Endometrial microvascular endothelial cells (primary cell): ENCODE results near the gene CHST11. TPM values are rescaled to one million over a fixed set of nuclear protein-coding genes. Genes with fewer than 3 reads are reported as not detected.

ENCODE experiments used
- in situ Hi-C: cut with HindIII; loops from 2 replicates; pipeline ENCODE4 v1.10.0; 2017; ENCODE audit warnings: low sequenced_read_pairs, low pct_unique_long_range_greater_than_20kb; ENCODE audit errors: inconsistent ontology term
- total RNA-seq: library from RNA; depleted of rRNA; stranded (reverse); fragments of >200 nt; gene quantifications from one replicate; pipeline ENCODE4 v1.2.3, GENCODE V29; 2015; ENCODE audit errors: inconsistent ontology term

Gene CHST11
- total RNA-seq, 1 donor from 2014 or later, result 4.2 TPM

DNA sequence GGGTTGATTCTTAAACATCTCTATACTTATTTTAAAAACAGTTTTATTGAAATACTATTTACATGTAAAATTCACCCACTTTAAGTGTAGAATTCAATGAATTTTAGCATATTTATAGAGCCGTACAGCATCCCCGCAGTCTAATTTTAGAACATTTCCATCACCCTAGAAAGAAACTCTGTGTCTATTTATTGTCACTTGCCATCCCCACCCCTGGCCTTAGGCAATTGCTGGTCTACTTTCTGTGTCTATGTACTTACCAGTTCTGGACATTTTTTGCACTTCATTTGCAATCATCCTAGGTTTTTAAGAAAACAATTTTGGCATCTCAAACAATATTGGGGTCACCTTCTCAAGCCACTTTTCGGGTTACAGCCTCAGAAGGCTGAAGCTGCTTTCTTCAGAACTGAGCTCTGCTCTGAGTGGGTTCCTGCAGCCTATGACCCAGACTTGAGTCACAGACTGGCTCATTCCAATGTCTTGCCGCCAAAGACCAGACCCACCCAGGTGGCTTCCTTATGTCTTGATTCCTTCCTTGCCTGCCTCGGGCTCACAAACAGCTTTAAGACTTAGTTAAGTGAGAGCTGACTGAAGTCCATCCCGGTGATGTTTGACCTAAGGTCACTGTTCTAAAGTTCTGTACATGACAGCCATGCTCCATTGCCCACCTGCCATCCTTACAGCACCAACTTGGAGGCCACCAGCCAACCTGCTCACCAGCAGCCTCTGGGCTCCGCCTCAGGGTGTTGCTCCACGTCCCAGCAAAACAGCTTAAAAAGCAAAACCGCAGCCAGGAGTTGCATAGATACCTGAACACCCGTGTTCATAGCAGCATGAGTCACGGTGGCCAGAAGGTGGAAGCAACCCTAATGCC is 131.5 kb downstream of the CHST11 start:
- in situ Hi-C loops, result no loop called here

DNA sequence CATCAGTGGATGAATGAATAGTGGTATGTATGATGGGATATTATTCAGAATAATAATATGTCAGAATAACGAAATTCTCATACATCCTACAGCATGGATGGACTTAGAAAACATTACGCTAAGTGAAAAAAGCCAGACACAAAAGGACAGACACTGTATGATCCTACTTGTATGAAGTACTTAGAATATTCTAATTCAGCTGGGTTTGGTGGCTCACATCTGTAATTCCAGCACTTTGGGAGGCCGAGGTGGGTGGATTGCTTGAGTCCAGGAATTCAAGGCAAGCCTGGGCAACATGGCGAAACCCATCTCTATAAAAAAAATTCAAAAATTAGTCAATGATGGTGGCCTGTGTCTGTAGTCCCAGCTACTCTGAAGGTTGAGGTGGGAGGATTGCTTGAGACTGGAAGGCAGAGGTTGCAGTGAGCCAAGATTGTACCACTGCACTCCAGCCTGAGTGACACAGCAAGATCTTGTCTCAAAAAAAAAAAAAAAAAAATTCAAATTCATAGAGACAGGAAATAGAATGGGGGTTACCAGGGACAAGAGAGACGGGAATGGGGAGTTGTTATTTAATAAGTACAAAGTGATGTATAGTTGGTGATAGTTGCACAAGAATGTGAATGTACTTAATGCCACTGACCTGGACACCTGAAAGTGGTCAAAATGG is 132.3 kb downstream of the CHST11 start:
- in situ Hi-C loops, result no loop called here

DNA sequence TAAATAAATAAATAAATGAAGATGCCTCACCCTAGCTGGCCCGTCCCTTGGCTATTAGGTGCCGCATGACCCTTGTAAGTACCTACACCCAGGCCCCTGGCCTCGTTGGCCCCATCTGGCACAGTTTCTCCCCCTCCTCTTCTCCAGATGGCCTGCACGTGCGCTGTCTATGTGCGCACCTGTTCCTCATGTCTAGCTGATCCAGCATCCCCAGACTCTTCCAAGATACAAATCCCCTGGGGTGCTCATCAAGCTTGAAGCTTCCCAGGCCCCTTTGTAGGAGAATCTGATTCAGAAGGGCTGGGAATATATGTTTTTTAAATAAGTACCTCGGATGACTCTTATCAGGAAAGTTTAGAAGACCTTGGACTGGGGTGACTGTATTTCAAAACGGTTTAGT is 133.3 kb downstream of the CHST11 start:
- in situ Hi-C loops, result no loop called here

DNA sequence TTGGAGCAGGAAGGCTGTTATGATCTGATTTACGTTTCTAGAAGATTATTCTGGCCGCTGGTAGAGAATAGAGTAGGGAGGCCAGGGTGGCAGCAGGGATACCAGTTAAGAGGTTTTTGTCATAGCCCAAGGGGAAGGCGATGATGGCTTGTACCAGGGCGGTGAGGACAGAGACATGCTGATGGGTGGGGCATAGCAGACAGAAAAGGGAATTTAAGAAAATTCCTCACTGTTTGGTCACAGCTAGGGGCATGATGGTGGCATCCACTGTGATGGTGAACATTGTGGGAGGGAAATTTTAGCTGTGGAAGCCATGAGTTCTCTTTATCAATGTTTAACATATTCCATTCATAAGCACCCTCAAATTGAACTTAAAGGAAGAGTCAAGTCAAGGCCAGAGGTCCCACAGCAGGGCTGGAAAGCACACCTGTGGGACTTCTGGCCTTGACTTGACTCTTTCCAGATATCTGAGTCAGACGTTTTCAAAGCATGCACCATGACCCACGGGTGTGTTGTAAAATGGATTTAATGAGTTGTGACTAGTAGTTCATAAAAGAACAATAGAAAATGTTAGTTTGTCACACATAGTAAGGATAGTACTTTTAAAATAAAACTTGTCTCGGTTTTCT is 134.6 kb downstream of the CHST11 start:
- in situ Hi-C loops, result no loop called here

DNA sequence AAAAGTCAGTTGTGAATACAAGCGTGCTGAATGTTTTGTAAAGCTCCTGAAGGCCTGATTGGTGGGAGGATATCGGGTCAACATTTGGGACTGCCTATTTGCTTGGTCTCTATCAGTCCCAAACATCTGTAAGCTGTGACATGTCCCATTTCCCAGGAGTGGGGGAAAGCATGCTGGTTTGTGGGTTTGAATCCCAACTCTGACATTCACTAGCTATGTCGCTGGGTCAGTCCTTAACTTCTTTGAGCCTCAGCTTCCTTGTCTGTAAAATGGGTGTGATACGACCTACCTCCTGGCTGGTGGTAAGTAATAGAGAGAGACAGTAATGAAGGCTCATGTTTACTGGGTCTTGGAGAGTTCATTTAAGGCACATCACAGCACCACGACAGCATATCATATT is 136.7 kb downstream of the CHST11 start:
- in situ Hi-C loops, result no loop called here

DNA sequence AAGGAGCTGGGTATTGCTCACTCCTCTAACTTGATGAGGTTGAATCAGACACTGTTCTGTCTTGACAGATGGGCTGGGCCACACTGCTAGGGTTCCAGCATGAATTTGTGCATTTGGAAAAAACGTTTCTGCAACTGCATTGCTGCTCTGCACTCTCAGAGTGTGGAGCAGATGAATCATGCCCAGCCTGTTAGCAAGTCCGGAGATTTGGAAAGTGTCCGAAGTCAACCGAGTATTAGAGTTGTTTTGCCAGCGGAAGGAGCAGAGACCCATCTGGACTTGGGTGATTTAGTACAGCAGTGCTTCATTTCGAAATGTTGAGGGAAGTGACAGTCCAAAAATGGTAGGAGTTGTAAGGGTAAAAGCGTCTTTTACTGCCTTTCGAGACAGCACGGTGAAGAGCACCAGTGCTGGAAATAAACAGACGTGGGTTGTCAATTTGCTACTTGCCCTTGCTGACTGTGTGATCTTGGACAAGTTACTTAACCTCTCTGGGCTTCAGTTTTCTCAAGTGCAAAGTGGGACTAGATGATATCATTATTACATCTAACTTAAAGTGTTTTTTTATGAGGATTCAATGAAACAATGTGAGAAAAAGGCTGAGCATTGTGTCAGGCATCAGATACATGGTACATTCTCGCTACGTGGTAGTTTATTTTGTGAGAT is 139.5 kb downstream of the CHST11 start:
- in situ Hi-C loops, result no loop called here

DNA sequence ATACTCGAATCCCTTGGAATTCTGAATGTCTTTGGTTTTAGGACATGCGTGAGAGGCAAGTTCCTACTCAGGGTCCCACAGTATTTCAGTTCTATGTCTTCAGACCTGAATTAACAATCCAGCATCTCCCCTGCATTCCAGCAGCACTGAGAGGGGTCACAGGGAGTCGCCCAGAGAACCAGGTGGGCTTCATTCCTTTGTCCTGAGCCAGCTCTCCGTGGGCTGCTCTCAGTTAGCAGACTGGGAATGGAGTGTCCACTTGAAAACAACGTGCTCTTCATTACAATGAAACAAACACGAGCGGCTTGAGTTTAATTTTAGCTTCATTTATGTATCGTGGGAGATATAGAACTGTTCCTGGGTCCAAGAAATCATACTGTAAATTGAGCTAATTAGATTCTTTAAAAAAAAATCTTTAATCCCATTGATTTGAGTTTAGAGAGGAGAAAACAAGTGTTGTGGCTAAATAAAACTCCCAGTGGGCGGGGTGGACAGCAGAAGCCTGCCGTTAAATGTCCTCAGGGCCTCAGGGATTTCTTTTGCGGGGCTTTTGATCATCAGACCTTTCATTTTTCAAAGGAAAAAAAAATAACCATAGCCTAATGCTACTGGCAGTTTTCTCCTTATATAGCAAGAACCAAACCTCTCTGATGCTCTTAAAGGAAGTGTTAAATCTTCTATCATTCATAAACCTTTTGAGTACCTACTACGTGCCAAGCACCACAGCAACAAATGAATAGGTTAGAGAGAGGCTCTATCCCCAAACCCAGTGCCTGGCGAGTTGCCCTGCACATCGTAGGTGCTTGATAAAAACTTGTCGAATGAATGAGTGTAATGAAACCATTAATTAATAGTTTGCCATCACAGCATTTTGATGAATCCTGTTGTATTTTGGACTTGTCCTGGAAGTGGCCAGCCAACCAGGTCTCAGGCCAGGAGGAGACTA is 140.4 kb downstream of the CHST11 start:
- in situ Hi-C loops, result no loop called here

DNA sequence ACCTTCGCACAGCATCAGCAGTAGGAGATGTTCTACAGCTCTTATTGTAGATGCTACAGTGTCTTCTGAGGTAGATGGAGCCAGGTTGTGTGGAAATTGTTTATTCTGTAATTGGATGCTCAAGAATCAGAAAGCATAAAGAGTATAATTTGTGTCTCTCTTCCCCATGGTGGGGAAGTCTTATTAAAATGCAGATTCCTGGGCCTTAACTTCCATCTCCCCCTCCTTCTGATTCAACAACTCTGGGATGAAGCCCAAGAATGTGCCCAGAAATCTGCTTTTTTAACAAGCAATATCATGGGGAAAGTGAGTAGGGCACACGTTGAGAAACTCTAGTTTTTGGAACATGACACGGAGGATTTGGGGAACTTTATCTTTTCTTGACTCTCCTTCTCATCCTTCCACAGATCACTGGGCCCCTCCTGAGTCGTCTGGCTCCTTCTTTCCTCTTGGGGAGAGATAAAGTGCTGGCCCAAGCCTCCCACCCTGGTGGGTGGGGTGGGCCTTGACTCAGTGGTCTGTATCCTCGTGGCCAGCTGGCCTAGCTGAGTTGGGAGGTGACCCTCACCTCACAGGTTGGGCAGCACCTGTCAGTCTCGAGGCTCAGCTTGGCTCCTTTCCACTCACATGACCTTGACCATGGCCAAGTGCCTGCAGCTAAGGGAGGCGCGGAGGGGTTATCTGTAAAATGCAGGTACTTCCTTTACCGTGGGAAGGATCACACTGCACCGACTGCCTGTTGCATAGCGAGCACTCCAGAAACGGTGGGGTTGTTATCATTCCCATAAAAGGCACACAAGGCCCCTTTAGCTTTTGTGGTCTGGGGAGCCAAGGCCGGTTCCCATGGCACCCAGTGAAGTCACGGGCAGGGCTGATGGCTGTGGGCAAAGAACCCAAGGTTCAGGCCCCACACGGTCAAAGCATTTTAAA is 141.9 kb downstream of the CHST11 start:
- in situ Hi-C loops, result no loop called here

DNA sequence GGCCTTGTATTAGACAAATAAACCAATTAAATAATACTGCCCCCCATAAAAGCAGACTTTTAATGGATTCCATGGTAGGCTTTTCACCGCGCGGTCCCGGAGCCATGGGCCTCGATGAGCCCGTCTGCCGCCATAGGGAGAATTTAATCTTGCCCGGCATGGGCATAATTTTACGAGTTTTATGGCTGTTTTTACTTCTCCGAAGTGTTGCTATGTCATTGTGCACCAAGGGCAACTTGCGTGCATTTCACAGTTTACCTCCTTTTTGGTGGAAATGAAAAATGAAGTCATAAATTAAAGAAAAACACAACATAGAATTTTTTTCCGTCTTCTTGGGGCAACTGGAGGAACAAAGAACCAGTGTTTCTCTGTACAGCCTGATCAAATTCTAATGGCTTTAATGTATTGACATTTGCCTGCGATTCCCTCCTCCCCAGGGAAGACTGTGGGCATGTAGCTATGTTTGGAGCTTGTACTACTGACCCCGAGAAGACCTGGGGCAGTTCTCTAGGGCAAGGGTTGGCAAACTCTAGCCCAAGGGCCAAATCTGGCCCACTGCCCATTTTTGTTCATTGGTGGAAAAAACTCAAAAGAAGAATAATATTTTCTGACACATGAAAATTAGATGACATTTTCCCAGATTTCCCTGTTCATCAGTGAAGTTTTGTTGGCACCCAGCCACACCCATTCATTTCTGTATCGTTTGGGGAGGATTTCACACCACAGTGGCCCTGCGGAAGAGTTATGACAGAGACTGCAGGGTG is 142.7 kb downstream of the CHST11 start:
- in situ Hi-C loops, result loop anchor here (25.0 kb wide), 1 partner anchor 238 kb away; no protein-coding TSS in a partner anchor

DNA sequence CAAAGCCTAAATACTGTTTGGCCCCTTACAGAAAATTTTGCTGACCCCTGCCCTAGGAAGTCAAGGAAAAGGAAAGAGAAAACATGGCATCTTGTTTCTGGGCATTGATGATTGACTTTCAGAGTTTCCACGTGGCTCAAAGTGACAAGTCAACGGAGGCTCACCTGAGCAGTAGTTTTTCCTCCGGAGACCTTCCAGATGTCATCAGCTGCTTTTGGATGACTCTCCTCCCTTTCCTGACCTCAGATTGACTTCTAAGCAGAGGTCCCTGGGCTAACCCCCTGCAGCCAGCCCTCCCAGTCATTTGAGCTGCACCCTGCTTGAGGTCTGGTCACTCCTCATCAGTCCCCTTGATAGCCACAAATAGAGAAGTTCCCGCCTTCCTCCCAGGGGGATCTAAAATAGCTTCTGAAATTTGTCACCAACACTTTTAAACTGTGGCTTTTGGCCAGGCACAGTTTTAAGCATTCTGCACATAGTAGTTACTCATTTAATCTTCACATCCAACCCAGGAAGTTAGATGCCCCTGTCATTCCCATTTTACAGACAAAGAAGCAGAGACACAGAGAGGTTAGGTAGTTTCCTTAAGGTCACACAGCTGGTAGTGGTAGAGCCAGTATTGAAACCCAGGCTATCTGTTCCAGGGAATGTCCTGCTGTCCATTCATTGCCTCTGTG is 143.4 kb downstream of the CHST11 start:
- in situ Hi-C loops, result loop anchor here (25.0 kb wide), 1 partner anchor 237 kb away; no protein-coding TSS in a partner anchor

DNA sequence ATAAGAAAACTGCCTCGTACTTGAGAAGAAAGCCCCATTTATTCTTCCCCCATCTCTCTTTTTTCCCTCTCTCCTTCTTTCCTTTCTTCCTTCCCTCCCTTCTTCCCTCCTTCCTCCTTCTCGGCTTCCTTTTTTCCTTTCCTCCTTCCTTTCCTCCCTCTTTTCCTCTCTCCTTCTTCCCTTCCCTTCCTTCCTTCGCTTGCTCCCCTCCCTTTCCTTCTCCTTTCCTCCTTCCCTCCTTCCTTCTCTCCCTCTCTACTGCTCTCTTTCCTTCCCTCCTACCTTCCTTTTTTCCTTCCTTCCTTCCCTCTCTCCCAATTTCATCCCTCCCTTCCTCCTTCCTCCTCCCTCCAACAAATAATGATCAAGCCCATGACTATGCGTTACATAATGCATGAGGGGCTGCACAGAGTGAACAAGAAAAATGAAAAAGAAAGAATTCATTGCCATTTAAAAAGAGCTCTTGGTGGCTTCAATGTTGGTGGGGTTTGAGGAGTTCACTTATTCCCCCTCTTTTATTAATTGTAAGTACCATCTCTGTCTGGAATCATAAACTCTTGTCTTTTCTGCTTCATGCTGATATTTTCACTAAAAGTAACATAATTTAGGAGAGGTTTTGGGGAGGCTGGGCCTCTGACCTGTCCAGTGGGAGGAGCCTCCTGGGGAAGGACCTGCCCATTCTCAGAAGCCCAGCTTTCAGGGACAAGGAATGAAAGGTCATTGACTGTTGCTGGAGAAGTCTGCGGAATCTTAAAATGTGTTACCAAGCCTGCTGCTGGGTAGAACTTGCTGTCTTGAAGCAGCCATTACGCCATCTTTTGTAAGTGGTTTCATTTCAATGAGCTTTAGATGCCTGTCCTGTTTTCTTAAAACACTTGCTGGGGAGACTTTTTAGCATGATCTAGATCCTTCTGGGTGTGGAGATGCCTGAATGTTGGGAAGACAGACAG is 144.3 kb downstream of the CHST11 start:
- in situ Hi-C loops, result loop anchor here (25.0 kb wide), 1 partner anchor 236 kb away; no protein-coding TSS in a partner anchor

DNA sequence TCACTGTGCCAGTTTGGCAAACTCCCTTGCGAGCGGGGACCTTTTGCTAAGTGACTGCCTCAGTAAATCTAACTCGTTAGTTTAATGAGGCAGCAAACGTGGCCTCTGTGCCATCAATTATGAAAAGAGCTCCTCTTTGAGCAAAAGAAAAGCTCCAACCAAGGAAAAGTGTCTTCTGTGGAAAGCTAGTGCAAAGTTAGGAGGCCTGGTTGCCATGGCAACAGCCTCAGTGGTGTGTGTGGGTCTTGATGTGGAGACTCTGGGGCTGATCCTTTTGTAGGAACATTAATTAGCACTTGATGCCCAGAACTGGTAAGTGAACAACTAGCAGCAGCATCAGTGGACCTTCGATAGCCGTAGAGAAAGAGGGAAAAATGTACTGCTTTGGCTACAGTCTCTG is 145.7 kb downstream of the CHST11 start:
- in situ Hi-C loops, result loop anchor here (25.0 kb wide), 1 partner anchor 235 kb away; no protein-coding TSS in a partner anchor

DNA sequence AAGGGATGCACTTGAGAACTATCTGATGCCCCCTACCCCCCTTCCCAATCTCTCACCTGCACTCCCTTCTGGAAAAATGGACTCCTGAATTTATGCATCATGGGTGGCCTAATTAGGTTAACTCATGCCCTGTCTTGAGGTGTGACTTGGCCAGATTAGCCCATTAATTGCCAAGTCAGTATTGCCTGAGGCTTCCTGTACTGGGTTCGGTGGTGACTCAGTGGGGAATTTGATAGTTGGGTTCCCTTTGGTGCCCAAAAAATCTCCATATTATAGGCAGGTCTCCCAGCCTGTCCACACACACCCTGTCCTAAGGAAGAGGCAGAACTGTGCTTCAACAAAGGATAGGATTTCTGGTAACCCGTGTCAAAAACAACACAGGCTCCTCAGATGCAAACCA is 146.1 kb downstream of the CHST11 start:
- in situ Hi-C loops, result loop anchor here (25.0 kb wide), 1 partner anchor 234 kb away; no protein-coding TSS in a partner anchor

DNA sequence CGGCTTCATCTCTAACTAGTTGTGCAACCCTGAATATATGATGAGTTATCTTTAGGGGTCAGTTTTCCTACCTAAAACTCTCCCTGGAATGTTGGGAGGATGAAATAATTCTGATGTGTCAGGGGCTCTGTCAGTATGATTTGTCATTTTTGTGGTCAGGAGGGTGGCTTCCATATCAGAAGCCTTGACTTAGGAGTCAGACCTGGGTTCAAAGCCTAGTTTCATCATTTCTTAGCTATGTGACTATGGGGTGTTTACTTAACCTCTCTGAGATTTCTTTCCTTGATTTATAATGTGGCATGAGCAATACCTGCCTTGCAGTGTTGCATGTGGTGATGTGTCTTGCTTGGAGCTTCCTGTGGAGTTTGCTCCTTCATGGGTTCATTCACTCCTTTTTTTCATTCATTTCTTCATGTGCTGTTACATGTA is 146.8 kb downstream of the CHST11 start:
- in situ Hi-C loops, result loop anchor here (25.0 kb wide), 1 partner anchor 234 kb away; no protein-coding TSS in a partner anchor
